Upper lobe of left lung (tissue), 4 donors: ENCODE results near the gene EPB41L3.

Experiments used
- CTCF ChIP-seq, 6 experiments: fragments of 450-650 bp in 4 of 6; fragments of 200-600 bp in 2 of 6; sonication (generic) in 2 of 6; IDR thresholded peaks; one replicate each; pipeline ENCODE4 v1.5.1; 2016 to 2019; ENCODE audit warnings: antibody characterized with exemption in 6 of 6
- POLR2AphosphoS5 ChIP-seq, 2 donors: sonication (generic); formaldehyde crosslinking; IDR thresholded peaks; one replicate each; pipeline ENCODE4 v1.5.1; 2017; ENCODE audit warnings: antibody characterized with exemption in 2 of 2

DNA sequence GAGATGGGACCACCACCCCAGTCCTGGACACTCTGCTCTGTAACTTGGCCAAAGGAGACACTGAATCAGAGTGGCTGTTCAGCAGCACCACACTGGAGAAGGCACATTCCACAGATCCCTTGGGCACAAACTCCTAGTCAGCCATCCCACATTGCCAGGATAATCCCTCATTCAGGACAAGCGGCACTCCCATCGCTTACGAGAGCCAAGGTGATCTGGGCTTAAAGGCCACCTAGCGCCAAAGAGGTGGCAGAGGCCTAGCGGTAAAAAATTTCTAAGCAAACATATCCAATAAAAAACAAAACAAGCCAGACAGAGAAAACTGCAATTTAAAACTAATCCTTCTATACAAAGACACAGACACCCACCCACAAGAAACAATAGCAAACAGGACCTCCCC, 62.2 kb downstream of the EPB41L3 start:
- no peak for TF ChIP-seq CTCF (IDR thresholded peaks at IDR 0.05)
- TF ChIP-seq POLR2AphosphoS5 (IDR thresholded peaks at IDR 0.05), result no peak
